Measurements from ENCODE around the gene PRODH2. TPM values are rescaled to one million over a fixed set of nuclear protein-coding genes. Genes with fewer than 3 reads are reported as not detected.
"Not testable (repeated sequence)": the region's sequence is repeated elsewhere in the genome, so short reads cannot be mapped to it uniquely, and the experiment has no call there.

Gene PRODH2
- total RNA-seq, 1 experiment from 2014 or later: not detected

DNA sequence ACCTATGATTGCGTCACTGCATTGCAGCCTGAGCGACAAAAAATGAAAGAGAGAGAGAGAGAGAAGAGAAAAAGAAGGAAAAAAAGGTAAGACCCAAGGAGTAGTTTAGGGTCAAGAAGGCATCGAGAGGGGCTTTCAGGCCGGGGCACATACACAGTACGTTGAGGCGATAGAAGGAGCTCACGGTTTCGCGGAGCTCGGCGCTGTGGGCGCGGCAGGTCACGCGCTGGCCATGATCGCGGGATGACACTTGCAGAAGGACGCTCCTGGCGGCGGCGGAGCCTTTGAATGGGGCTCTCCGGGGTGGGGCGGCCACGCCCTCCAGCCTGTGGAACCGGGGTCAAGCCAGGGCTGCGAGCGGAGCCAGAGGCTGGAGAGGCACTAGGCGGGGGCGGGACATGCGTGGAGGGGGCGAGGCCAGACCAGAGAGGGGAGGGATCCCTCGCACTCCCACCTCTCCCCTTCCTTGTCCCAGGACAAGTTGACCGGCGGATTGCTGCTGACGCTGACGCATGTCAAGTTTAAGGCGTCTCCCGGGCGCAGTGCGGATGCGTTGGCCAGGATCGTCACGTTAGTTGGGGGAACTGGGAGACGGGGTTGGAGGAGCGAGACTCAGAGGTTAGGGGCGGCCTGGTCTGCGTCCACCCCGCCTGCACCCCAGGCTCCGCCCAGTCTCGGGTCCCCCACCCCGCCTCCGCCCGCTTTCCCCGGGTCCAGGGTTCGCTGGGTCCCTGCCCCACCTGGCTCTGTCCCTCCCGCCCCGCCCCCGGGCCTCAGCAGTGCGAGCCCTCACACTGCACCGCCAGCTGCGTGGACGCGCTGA is 32.8 kb upstream of the PRODH2 start:
- DNase-seq (ENCODE audit: low read depth, low spot score): no peak
- in situ Hi-C loops (cut with HindIII; ENCODE audit: low pct_unique_long_range_greater_than_20kb, low sequenced_read_pairs): no loop called here

DNA sequence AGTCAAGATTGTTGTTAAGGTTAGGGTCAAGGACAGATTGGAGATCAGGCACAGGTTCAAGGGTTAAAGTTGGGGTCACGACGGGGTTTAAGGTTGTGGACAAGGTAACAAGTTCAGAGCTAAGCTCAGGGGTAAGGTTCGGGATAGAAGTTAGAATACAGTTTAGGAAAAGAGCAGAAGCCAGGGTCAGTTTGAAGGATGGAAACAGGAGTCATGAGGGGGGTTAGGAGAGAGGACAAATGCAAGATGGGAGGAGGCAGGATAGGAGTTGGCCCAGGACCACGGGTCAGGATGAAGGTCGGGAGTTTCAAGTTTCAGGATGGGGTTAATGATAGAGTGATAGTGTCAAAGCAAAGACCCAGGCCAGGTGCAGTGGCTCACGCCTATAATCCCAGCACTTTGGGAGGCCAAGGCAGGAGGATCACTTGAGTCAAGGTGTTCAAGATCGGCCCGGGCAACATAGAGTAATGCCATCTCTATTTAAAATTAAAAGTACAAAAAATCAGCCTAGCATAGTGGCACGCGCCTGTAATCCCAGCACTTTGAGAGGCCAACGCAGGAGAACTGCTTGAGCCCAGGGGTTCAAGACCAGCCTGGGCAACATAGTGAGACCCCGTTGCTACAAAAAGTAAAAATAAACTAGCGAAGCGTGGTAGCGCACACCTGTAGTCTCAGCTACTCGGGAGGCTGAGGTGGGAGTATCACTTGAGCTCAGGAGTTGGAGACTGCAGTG is 32.0 kb upstream of the PRODH2 start:
- DNase-seq (ENCODE audit: low read depth, low spot score): no peak
- in situ Hi-C loops (cut with HindIII; ENCODE audit: low pct_unique_long_range_greater_than_20kb, low sequenced_read_pairs): no loop called here

DNA sequence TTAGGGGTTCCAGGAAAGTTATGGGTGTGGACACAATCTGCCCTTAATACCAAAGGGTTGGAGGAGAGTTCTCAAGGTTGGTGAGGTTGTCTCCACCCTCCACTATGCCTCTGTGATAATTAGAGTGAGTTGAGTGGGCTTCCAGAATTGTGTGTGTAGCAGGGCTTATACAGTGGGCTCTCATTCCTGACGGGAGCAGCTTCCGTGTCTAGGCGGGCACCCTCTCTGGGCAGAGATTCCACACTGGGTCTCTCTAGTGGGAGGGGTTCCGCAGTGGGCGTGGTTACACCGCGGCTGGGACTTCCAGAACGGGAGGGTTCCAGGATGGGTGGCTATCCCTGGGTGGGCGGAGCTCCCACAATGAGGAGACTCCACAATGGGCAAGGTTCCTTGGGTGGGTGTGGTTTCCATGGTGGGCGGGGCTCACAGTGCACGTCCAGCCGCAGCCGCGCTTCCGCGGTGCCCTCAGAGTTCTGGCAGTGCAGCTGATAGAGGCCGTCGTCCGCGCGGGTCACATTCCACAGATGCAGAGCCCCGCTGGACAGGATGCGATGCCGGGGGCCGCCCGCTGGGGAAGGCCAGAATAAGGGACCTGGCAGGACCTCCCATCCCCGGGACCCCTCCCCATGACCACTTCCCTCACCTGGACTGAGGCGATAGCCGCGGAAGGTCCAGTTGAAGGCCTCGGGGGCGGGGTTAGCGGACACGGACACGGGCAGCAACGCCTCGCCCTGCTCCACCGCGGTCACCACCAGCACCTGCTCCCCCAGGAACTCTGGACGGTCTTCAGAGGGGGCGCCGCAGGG is 31.2 kb upstream of the PRODH2 start:
- in situ Hi-C loops (cut with HindIII; ENCODE audit: low pct_unique_long_range_greater_than_20kb, low sequenced_read_pairs): no loop called here
- DNase-seq (ENCODE audit: low read depth, low spot score): peak; percentile 79

DNA sequence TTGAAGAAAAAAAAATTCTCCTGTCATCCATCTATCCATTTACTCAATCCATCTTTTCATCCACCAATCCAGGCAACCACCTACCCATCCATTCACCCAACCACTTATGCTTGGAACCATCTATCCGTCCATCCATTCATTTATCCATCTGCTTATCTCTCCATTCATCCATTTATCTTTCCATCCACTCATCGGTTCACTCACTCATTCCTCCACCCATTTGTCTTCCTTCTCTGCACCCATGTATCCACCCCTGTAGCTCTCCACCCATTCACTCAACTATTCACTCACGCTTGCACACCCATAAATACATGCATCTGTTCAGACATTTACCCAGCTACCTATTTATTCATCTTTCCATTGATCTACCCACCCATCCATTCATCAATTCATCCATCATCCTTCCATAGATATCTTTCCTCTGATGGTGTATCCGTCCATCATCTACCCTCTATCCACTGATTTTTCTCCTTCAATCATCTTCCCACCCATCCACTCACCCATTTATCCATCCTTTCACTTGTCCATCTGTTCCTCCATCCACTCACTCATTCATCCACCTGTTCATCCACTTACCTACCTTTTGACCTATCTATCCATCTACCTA is 30.1 kb upstream of the PRODH2 start:
- in situ Hi-C loops (cut with HindIII; ENCODE audit: low pct_unique_long_range_greater_than_20kb, low sequenced_read_pairs): no loop called here

DNA sequence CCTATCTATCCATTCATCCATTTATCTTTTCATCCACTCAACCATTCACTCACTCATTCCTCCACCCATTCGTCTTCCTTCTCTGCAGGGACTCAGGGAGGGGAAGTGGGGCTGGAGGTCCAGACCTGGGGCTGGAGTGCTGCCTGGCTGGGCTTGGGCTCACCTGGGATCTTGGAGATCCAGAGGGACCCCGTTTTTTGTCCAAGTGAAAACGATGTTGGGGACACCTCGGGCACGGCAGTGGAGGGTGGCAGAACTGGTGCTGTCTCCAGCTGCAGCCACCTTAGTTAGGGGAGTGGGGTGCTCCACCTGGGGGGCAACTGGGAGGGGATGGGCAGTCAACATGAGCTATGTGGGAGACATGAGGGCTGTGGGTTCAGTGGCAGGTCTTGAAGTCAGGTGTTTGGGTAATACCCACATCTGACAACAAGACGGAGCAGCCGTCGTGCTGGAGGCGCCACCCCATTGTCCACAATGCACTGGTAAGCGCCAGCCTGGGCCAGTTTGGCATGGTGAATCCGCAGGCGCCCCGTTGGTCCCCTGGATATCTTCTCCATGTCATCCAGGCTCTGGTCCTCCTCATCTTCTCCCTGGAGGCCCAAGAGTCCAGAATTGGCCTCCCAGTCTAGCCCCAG is 29.4 kb upstream of the PRODH2 start:
- DNase-seq (ENCODE audit: low read depth, low spot score): no peak
- in situ Hi-C loops (cut with HindIII; ENCODE audit: low pct_unique_long_range_greater_than_20kb, low sequenced_read_pairs): no loop called here

More for the DNA sequence above, 30.1 kb upstream of the PRODH2 start:
- no peak for DNase-seq (ENCODE audit: low read depth, low spot score)

DNA sequence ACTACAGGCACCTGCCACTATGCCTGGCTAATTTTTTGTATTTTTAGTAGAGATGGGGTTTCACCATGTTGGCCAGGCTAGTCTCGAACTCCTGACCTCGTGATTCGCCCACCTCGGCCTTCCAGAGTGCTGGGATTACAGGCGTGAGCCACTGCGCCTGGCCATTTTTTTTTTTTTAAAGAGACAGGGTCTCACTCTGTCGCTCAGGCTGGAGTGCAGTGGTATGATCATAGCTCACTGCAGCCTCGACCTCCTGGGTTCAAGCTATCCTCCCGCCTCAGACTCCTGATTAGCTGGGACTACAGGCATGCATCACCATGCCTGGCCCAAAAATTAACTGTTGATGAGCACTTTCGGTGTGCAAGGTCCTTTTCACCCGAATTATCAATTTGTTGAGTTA is 23.5 kb upstream of the PRODH2 start:
- DNase-seq (ENCODE audit: low read depth, low spot score); in situ Hi-C loops (cut with HindIII; ENCODE audit: low pct_unique_long_range_greater_than_20kb, low sequenced_read_pairs): not testable (repeated sequence)

DNA sequence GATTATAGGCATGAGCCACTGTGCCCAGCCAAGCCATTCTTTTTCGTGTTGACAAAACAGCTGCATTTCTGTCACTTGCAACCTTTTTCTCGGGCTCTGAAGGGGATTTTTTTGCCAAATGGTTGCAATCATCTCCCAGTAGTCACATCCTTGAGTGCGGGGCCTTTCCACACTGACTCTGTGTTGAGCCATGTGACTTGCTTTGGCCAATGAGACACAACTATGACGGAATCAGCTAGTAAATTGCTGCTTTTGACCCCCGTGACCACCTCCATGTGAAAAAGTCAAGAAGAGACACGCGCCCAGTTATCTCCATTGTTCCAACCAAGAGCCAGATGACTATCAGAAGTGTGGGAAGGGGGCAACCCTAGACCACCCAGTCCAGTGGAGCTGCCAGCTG is 21.3 kb upstream of the PRODH2 start:
- in situ Hi-C loops (cut with HindIII; ENCODE audit: low pct_unique_long_range_greater_than_20kb, low sequenced_read_pairs): no loop called here
- DNase-seq (ENCODE audit: low read depth, low spot score): peak; percentile 25

DNA sequence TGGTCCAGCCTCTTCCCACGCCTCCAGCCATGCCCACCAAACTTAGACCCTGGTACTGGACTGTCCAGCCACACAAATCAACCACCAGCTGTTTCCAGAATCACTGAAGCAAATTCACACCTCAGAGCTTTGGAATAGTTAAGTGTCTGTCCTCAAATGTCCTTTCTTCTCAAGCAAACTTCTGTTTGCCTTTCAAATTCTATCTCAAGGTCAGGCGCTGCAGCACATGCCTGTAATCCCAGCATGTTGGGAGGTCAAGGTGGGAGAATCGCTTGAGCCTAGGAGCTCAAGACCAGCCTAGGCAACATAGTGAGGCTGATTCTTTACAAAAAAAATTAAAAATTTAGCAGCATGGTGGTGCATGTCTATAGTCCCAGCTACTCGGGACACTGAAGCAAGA is 19.4 kb upstream of the PRODH2 start:
- DNase-seq (ENCODE audit: low read depth, low spot score): no peak

DNA sequence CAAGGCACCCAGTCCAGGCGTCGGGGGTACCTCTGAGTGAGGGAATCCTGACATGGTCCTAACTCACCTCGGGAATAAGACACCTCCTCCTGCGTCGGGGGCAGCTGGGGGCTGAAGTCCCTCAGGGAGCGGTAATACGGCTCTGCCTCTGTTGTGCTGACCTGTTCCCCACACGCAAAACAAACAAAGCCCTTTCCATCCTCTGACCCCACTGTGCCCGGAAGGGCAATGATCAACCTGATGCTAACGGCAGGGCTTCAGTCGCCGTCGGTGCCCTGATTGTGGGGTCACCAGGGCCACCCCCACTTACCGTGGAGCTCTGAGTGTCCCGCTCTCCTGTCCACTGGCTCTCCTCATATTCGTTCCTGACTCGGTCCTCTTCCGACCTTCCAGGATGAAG is 18.3 kb upstream of the PRODH2 start:
- in situ Hi-C loops (cut with HindIII; ENCODE audit: low pct_unique_long_range_greater_than_20kb, low sequenced_read_pairs): no loop called here
- DNase-seq (ENCODE audit: low read depth, low spot score): no peak

More for the DNA sequence above, 19.4 kb upstream of the PRODH2 start:
- in situ Hi-C loops (cut with HindIII; ENCODE audit: low pct_unique_long_range_greater_than_20kb, low sequenced_read_pairs): no loop called here

DNA sequence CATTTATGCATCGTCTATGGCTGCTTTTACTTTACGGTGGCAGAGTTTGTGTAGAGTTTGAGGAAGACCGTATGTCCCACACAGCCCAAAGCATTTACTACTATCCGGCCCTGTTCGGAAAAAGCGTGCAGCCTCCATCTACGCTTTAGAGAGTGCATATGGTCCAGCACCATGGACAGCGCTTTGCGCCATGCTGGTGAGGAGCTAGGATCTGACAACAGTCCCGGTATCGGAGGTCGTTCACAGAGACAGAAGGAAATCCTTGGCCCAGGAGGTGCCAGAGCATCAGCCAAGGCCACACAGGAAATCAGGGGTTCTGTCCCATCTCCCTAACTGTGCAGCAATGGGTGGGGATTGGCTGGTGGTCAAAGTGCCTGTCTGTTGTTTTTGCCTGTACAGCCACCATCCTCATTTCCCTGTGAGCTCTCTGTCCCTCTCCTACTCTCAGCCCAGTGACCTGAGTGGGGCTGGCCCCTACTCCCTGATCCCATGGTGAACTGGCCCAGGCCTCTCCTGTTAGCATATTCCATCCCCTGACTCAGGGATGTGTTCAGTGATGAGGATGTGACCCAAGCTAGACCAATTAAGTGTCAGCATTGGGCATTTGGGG is 16.2 kb upstream of the PRODH2 start:
- in situ Hi-C loops (cut with HindIII; ENCODE audit: low pct_unique_long_range_greater_than_20kb, low sequenced_read_pairs): no loop called here
- DNase-seq (ENCODE audit: low read depth, low spot score): peak; percentile 66

DNA sequence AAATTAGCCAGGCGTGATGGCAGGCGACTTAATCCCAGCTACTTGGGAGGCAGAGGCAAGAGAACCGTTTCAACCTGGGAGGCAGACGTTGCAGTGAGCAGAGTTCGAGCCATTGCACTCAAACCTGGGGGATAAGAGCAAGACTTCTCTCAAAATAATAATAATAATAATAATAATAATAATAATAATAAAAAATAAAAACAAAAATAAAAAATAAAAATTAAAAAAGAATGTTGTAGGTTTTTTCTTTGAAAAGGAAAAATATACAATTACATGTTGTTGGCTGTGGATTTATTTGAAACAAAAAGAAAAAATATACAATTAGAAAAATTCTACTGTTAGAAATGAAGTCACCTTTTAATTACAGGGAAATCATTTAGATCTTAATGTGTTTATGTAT is 11.5 kb upstream of the PRODH2 start:
- in situ Hi-C loops (cut with HindIII; ENCODE audit: low pct_unique_long_range_greater_than_20kb, low sequenced_read_pairs): no loop called here
- DNase-seq (ENCODE audit: low read depth, low spot score): no peak

DNA sequence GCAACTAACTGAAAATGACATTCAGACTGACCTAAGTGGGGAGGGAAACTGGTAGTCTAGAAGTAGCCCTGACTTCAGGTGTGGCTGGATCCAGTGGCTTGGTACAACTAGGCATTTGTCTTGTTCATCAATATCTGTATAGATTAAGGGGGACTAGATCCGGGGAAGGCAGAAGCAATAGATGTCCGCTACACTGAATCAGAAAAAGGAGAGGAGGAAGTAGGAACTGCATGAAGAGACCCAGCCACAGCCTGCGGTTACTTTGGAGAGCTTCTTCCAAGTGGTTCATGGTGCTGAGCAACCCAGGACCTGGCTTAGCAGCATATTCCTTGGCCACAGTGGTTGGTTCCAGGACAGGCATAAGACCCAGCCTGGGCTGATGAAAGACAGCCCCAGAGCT is 9.9 kb upstream of the PRODH2 start:
- DNase-seq (ENCODE audit: low read depth, low spot score): no peak
- in situ Hi-C loops (cut with HindIII; ENCODE audit: low pct_unique_long_range_greater_than_20kb, low sequenced_read_pairs): no loop called here

DNA sequence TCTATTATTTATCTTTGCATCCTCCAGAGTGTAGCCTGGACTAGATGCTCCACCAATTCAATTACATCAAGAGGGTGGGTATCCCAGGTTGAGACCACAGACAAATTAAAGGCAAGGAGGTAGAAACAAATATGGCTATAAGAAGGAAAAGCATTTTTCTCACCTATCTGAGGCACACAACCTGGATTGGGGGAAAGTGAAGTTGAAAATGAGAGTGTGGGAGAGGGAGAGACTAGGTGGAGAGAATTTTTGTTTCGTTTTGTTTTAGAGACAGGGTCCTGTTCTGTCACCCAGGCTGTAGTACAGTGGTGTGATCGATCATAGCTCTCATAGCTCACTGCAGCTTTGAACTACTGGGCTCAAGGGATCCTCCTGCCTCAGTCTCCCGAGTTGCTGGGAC is 5.8 kb upstream of the PRODH2 start:
- DNase-seq (ENCODE audit: low read depth, low spot score): no peak
- in situ Hi-C loops (cut with HindIII; ENCODE audit: low pct_unique_long_range_greater_than_20kb, low sequenced_read_pairs): no loop called here

DNA sequence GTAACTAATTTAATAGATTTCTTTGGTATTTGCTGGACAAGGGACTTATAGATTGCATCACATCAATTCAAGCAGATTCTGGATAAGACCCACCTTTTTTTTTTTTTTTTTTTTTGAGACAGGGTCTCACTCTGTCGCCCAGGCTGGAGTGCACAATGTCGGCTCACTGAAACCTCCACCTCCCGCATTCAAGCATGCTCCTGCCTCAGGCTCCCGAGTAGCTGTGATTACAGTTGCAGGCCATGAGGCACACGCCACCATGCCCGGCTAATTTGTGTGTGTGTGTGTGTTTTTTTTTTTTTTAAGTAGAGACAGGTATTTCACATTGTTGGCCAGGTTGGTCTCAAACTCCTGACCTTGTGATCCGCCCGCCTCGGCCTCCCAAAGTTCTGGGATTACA is 4.2 kb upstream of the PRODH2 start:
- in situ Hi-C loops (cut with HindIII; ENCODE audit: low pct_unique_long_range_greater_than_20kb, low sequenced_read_pairs): no loop called here

DNA sequence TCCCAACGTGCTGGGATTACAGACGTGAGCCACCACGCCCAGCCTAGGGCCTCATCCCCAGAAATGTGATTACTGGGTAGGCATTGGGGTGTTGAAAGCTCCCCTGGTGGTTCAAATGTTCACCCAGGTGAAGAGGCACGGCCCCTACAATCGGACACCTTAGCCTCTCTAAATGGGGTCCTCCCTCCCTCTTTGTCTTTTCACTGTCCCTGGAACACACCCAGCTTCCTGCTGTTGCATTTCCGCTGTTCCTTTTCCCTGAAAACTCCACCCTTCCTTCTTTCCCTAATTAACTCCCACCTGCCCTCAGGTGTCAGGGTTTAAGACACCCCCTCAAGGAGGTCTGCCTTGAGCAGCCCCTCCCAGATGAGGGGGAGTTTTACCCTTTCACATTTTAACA is 3.6 kb upstream of the PRODH2 start:
- no peak for DNase-seq (ENCODE audit: low read depth, low spot score)
- in situ Hi-C loops (cut with HindIII; ENCODE audit: low pct_unique_long_range_greater_than_20kb, low sequenced_read_pairs): no loop called here

More for the DNA sequence above, 4.2 kb upstream of the PRODH2 start:
- no peak for DNase-seq (ENCODE audit: low read depth, low spot score)

DNA sequence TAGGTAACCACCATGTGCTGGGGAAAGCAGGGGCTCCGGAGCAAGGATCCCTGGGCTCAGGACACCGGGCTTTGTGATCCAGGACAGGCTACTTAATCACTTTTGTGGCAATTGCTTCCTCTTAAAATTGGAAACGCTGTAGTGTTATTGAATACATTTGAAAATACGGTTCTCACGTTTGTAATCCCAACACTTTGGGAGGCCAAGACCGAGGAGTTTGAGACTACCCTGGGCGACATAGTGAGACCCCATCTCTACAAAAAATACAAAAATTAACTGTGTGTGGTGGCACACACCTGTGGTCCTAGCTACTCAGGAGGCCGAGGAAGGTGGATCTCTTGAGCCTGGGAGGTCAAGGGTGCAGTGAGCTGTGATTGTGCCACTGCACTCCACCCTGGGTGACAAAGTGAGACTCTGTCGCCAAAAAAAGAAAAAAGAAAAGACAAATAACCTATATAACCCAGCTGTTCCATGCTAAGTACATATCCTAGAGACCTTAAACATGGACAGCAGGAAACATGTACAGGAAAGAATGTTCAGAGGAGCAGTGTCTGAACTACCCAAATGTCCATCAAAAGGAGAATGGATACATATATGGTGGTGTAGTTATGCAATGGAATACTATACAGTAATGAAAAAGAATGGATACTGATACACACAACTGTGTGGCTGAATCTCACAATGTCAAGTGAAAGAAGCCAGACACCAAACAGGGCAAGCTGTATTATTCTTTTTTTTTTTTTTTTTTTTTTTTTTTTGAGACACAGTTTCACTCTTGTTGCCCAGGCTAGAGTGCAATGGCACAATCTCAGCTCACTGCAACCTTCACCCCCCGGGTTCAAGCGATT is 622 bp upstream of the PRODH2 start:
- no peak for DNase-seq (ENCODE audit: low read depth, low spot score)
- in situ Hi-C loops (cut with HindIII; ENCODE audit: low pct_unique_long_range_greater_than_20kb, low sequenced_read_pairs): no loop called here

Measured in SK-MEL-5 (cell line).